CD14-positive monocyte (primary cell): ENCODE measurements around the gene SLC22A16. TPM values are rescaled to one million over a fixed set of nuclear protein-coding genes. Genes with fewer than 3 reads are reported as not detected.

Source experiments
- DNase-seq, 3 donors: peaks; one replicate each; pipeline ENCODE4 v3.0.0-alpha.2; 2011 to 2022
- H2AFZ ChIP-seq: 2 replicates; pipeline ENCODE4 v1.6.0; 2012; ENCODE audit warnings: mild to moderate bottlenecking, low read depth, low read length, inconsistent platforms; ENCODE audit not compliant: insufficient read depth, poor library complexity, severe bottlenecking
- H3K27ac ChIP-seq, 2 donors: 1 replicate in 1 of 2; 2 replicates in 1 of 2; pipeline ENCODE4 v1.5.1; 2012 to 2013; ENCODE audit warnings: low read length in 2 of 2, control low read depth in 1 of 2, inconsistent platforms in 1 of 2, low read depth in 1 of 2, mild to moderate bottlenecking in 1 of 2
- H3K27me3 ChIP-seq, 2 donors: one replicate each; pipeline versions ENCODE4 v1.6.0 to v1.6.1; 2011 to 2013; ENCODE audit warnings: low read length in 2 of 2; ENCODE audit not compliant: control insufficient read depth in 2 of 2, insufficient read depth in 2 of 2
- H3K36me3 ChIP-seq, 2 donors: replicated peaks in 1 of 2; 1 replicate in 1 of 2; 2 replicates in 1 of 2; pipeline versions ENCODE4 v1.5.1 to v1.6.1; 2012 to 2013; ENCODE audit warnings: low read length in 2 of 2, control low read depth in 1 of 2, inconsistent platforms in 1 of 2, mild to moderate bottlenecking in 1 of 2; ENCODE audit not compliant: insufficient read depth in 2 of 2, control insufficient read depth in 1 of 2
- H3K4me1 ChIP-seq, 2 donors: 1 replicate in 1 of 2; 2 replicates in 1 of 2; pipeline versions ENCODE4 v1.5.1 to v1.6.1; 2012 to 2013; ENCODE audit warnings: low read length in 2 of 2, control low read depth in 1 of 2, inconsistent platforms in 1 of 2, mild to moderate bottlenecking in 1 of 2, moderate library complexity in 1 of 2; ENCODE audit not compliant: insufficient read depth in 2 of 2, control insufficient read depth in 1 of 2
- H3K4me2 ChIP-seq: replicated peaks from 2 replicates; pipeline ENCODE3; 2012; ENCODE audit warnings: low read length, moderate library complexity, mild to moderate bottlenecking; ENCODE audit not compliant: poor library complexity, severe bottlenecking; ENCODE audit errors: extremely low read depth
- H3K4me3 ChIP-seq, 3 experiments: fragments of 200-600 bp in 1 of 3; sonication (generic) in 1 of 3; replicated peaks in 1 of 3; 1 replicate in 2 of 3; 2 replicates in 1 of 3; pipeline ENCODE4 v1.5.1; 2011 to 2013; ENCODE audit warnings: low read length in 3 of 3, mild to moderate bottlenecking in 3 of 3, control low read depth in 2 of 3, low read depth in 2 of 3, inconsistent platforms in 1 of 3, moderate library complexity in 1 of 3
- H3K79me2 ChIP-seq: 2 replicates; pipeline ENCODE4 v1.6.0; 2012; ENCODE audit warnings: mild to moderate bottlenecking, control low read depth, inconsistent platforms, low read length, moderate library complexity; ENCODE audit not compliant: insufficient read depth
- H3K9ac ChIP-seq: 2 replicates; pipeline ENCODE4 v1.6.0; 2017; ENCODE audit warnings: low read length, mild to moderate bottlenecking; ENCODE audit not compliant: insufficient read depth, poor library complexity, severe bottlenecking
- H3K9me3 ChIP-seq, 2 donors: replicated peaks in 1 of 2; 1 replicate in 1 of 2; 2 replicates in 1 of 2; pipeline versions ENCODE4 v1.5.1 to v1.6.1; 2012 to 2013; ENCODE audit warnings: low read length in 2 of 2, control low read depth in 1 of 2; ENCODE audit not compliant: control insufficient read depth in 1 of 2, insufficient read depth in 1 of 2
- H4K20me1 ChIP-seq: 2 replicates; pipeline ENCODE4 v1.6.0; 2012; ENCODE audit warnings: mild to moderate bottlenecking, low read length, control low read depth, moderate library complexity; ENCODE audit not compliant: insufficient read depth
- H3K27ac Mint-ChIP-seq, 7 donors: one replicate each; pipeline ENCODE4 v1.8.0; 2020; ENCODE audit warnings: mild to moderate bottlenecking in 7 of 7, mixed read lengths in 7 of 7, moderate library complexity in 6 of 7, inconsistent platforms in 2 of 7
- H3K27me3 Mint-ChIP-seq, 3 donors: one replicate each; pipeline ENCODE4 v1.8.0; 2021 to 2022; ENCODE audit warnings: low read depth in 3 of 3, mild to moderate bottlenecking in 3 of 3, mixed read lengths in 3 of 3, moderate library complexity in 3 of 3, inconsistent platforms in 1 of 3
- H3K36me3 Mint-ChIP-seq, 2 donors: one replicate each; pipeline ENCODE4 v1.8.0; 2020; ENCODE audit warnings: mixed read lengths in 2 of 2, inconsistent platforms in 1 of 2, mild to moderate bottlenecking in 1 of 2
- H3K4me1 Mint-ChIP-seq: one replicate; pipeline ENCODE4 v1.8.0; 2020; ENCODE audit warnings: mild to moderate bottlenecking, mixed read lengths
- H3K4me3 Mint-ChIP-seq, 2 donors: one replicate each; pipeline ENCODE4 v1.8.0; 2020; ENCODE audit warnings: mild to moderate bottlenecking in 2 of 2, mixed read lengths in 2 of 2, moderate library complexity in 1 of 2
- H3K9me3 Mint-ChIP-seq, 7 donors: one replicate each; pipeline ENCODE4 v1.8.0; 2020 to 2022; ENCODE audit warnings: mixed read lengths in 7 of 7, mild to moderate bottlenecking in 6 of 7, moderate library complexity in 6 of 7, inconsistent platforms in 2 of 7
- CTCF ChIP-seq: fragments of 200-600 bp; IDR thresholded peaks from one replicate; pipeline ENCODE4 v1.8.0; 2022; ENCODE audit warnings: antibody characterized with exemption, mild to moderate bottlenecking
- WGBS: methylation state at CpG from one replicate; pipeline ENCODE4 v1.1.5; 2013; ENCODE audit warnings: missing lambda C conversion rate; ENCODE audit not compliant: insufficient coverage; 5-methylcytosine and 5-hydroxymethylcytosine counted together
- intact Hi-C, 2 donors: fragments of 100-400 bp; cut with micrococcal nuclease; formaldehyde crosslinking; loops; one replicate each; pipeline versions ENCODE4 v1.15.0 to v1.15.1; 2023
- polyA plus RNA-seq, 3 donors: library from polyadenylated mRNA; depleted of rRNA in 1 of 3; unstranded in 2 of 3; stranded (reverse) in 1 of 3; fragments of 300-500 nt in 2 of 3; fragments of >200 nt in 1 of 3; fragmentation: Illumina TruSeq in 2 of 3; gene quantifications; 1 replicate in 2 of 3; 2 replicates in 1 of 3; pipeline ENCODE4 v1.2.3, GENCODE V29; 2012 to 2021

Gene SLC22A16
- polyA plus RNA-seq, 3 donors: 1.8 to 15.6 (median 4.0) TPM

DNA sequence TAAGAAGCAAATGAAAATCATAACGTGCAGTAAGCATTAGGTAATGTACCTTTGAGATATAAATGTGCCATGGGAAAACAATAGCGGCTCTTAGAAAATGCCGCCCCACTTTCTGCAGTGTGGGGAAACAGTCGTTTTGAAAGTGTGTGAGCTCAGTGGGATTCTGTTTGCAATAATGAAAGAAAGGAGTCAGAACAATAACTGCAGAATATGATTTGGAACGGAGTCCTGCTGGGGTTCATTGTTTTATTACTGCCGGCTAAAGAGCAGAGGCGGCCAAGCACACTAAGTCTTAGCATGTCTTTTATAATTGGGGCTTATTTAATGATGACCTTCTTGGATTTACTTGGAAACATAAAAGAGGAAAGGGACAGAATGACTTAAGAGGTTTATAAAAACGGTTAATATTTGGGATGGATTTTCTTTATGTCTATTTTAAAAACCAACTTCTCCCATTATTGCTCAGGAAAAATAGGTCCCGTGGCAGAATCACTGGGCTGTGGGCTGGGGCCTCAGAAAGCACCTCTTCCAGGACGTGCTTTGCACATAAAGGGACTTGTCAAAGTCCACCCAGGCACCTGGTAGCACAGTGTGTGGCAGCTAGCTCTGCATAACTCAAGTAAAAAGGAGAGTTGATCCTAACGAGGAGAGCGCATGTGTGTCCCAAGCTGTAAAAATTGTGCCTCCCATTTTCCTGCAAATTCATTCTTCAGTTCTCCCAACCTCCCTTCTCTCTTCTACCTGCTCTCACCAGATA is 44.0 kb upstream of the SLC22A16 start:
- intact Hi-C loops: loop anchor here in 1 of 2 donors (10.0 kb wide), 2 partner anchors 424 to 484 kb away; no protein-coding TSS in a partner anchor
- H3K4me3 Mint-ChIP-seq: no peak overlapping the region
- 96% methylated on average over 9 of the region's 12 CpGs for WGBS
- no peak overlapping the region for H3K4me3 ChIP-seq
- no peaks in the 10 kb centered on the region for H3K36me3 Mint-ChIP-seq
- no peak overlapping the region for H3K27ac ChIP-seq
- no peaks in the 10 kb centered on the region for H3K4me1 Mint-ChIP-seq
- H3K79me2 ChIP-seq: no peaks in the 10 kb centered on the region
- H3K27ac Mint-ChIP-seq: peak overlapping the region in 1 of 7 donors; percentile 12
- no peak overlapping the region for H3K9ac ChIP-seq
- TF ChIP-seq CTCF: no peak
- peaks cover 0 to 3% of the 10 kb centered on the region in 2 donors for H3K9me3 ChIP-seq
- H3K9me3 Mint-ChIP-seq: no peaks in the 10 kb centered on the region
- H3K4me1 ChIP-seq: no peaks in the 10 kb centered on the region
- H3K27me3 Mint-ChIP-seq: no peaks in the 10 kb centered on the region
- H4K20me1 ChIP-seq: no peaks in the 10 kb centered on the region
- no peaks in the 10 kb centered on the region for H3K27me3 ChIP-seq
- no peak overlapping the region for H3K4me2 ChIP-seq
- no peak overlapping the region for H2AFZ ChIP-seq
- no peaks in the 10 kb centered on the region for H3K36me3 ChIP-seq
- DNase-seq: no peak

- peaks cover 2 to 4% of the 10 kb centered on the region in 2 donors for H3K4me1 ChIP-seq
- H3K79me2 ChIP-seq: no peaks in the 10 kb centered on the region
- no CpG with 5 or more reads among the region's 9 CpGs for WGBS
- no peak overlapping the region for H3K9ac ChIP-seq
- no peak overlapping the region for H3K27ac ChIP-seq
- no peak for DNase-seq
- no peaks in the 10 kb centered on the region for H3K27me3 ChIP-seq
- Mint-ChIP-seq H3K4me3 (no peak overlapping the region), H3K36me3 (no peaks in the 10 kb centered on the region), H3K27me3 (peaks cover 0 to 3% (median 0%) of the 10 kb centered on the region in 3 donors), H3K4me1 (peaks cover 11% of the 10 kb centered on the region), H3K9me3 (no peaks in the 10 kb centered on the region), H3K27ac (no peak overlapping the region)
- H4K20me1 ChIP-seq: no peaks in the 10 kb centered on the region
- intact Hi-C loops: no loop called here
- no peak for TF ChIP-seq CTCF
- no peaks in the 10 kb centered on the region for H3K36me3 ChIP-seq
- no peaks in the 10 kb centered on the region for H3K9me3 ChIP-seq
- no peak overlapping the region for H2AFZ ChIP-seq
- no peak overlapping the region for H3K4me2 ChIP-seq
- H3K4me3 ChIP-seq: no peak overlapping the region
These were observed 41.3 kb upstream of the SLC22A16 start for GRCh38 chr6:110517601-110518281.
